IMR-90 (cell line): ENCODE measurements around the gene DOCK9.

Experiments
- BHLHE40 ChIP-seq: fragments of 150-350 bp; IDR thresholded peaks from 2 replicates; pipeline ENCODE4 v1.6.1; 2016; ENCODE audit warnings: mild to moderate bottlenecking, low read depth, low read length
- CEBPB ChIP-seq: IDR thresholded peaks from 2 replicates; pipeline ENCODE4 v1.6.1; 2012; ENCODE audit warnings: low read depth, low read length, improper control_type of control experiment
- CHD1 ChIP-seq: IDR thresholded peaks from 2 replicates; pipeline ENCODE4 v1.6.1; 2012; ENCODE audit warnings: low read depth, low read length, improper control_type of control experiment
- MAFK ChIP-seq: IDR thresholded peaks from 2 replicates; pipeline ENCODE4 v1.6.1; 2012; ENCODE audit warnings: low read depth, low read length, improper control_type of control experiment
- MAZ ChIP-seq: IDR thresholded peaks from 2 replicates; pipeline ENCODE4 v1.6.1; 2012; ENCODE audit warnings: low read depth, mild to moderate bottlenecking, low read length, improper control_type of control experiment, moderate library complexity, borderline replicate concordance
- MXI1 ChIP-seq: IDR thresholded peaks from 2 replicates; pipeline ENCODE4 v1.6.1; 2012; ENCODE audit warnings: low read depth, mild to moderate bottlenecking, low read length, moderate library complexity, borderline replicate concordance
- POLR2A ChIP-seq: IDR thresholded peaks from 2 replicates; pipeline ENCODE4 v1.6.1; 2012; ENCODE audit warnings: mild to moderate bottlenecking, low read depth, low read length
- RAD21 ChIP-seq: IDR thresholded peaks from 2 replicates; pipeline ENCODE4 v1.6.1; 2012; ENCODE audit warnings: low read length, improper control_type of control experiment
- RCOR1 ChIP-seq: IDR thresholded peaks from 2 replicates; pipeline ENCODE4 v1.6.1; 2012; ENCODE audit warnings: mild to moderate bottlenecking, low read length, improper control_type of control experiment; ENCODE audit not compliant: insufficient replicate concordance
- RFX5 ChIP-seq: IDR thresholded peaks from 2 replicates; pipeline ENCODE4 v1.8.0; 2012; ENCODE audit warnings: low read depth, mild to moderate bottlenecking, low read length, moderate library complexity
- TF ChIP-seq, protein P1 (sequence below): conservative IDR thresholded peaks from 2 replicates; pipeline ENCODE4 v1.5.1; 2012; ENCODE audit warnings: mild to moderate bottlenecking, low read depth, low read length, improper control_type of control experiment
- TF ChIP-seq, protein P2 (sequence below): fragments of 150-350 bp; IDR thresholded peaks from 2 replicates; pipeline ENCODE4 v1.6.1; 2017; ENCODE audit warnings: mild to moderate bottlenecking, antibody characterized with exemption, low read length, low read depth
- TF ChIP-seq, protein P3 (sequence below): fragments of 150-350 bp; IDR thresholded peaks from 2 replicates; pipeline ENCODE4 v1.6.1; 2016; ENCODE audit warnings: low read depth, mild to moderate bottlenecking, low read length, moderate library complexity, borderline replicate concordance

DNA sequence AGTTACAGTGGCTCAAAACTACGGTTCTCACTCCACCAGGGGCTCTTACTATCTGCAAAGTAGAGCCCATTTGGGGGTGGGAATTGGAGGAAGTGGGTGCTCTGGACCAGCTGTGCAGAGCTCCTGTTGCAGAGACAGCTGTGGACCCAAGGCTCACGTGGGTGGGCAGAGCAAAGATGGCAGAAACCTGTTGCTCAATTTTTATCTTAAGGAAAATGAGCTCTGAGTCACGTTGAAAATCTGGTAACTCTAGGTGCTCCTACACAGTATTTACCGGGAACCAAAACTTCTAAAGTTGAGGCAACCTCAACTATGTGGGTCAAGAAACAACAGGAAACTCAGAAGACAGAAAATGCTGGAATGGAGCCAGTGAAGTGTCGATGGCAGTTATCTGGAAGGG lies 195.2 kb downstream of the DOCK9 start:
- TF ChIP-seq, protein P1, sequence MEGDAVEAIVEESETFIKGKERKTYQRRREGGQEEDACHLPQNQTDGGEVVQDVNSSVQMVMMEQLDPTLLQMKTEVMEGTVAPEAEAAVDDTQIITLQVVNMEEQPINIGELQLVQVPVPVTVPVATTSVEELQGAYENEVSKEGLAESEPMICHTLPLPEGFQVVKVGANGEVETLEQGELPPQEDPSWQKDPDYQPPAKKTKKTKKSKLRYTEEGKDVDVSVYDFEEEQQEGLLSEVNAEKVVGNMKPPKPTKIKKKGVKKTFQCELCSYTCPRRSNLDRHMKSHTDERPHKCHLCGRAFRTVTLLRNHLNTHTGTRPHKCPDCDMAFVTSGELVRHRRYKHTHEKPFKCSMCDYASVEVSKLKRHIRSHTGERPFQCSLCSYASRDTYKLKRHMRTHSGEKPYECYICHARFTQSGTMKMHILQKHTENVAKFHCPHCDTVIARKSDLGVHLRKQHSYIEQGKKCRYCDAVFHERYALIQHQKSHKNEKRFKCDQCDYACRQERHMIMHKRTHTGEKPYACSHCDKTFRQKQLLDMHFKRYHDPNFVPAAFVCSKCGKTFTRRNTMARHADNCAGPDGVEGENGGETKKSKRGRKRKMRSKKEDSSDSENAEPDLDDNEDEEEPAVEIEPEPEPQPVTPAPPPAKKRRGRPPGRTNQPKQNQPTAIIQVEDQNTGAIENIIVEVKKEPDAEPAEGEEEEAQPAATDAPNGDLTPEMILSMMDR, result no peak
- TF ChIP-seq POLR2A (no peak), MAFK (no peak), RFX5 (no peak), RAD21 (no peak), RCOR1 (no peak), CHD1 (no peak), MAZ (no peak), MXI1 (no peak), CEBPB (peak; percentile 18; the same call in 1 of the 2 replicates), BHLHE40 (no peak)
- TF ChIP-seq, protein P2, sequence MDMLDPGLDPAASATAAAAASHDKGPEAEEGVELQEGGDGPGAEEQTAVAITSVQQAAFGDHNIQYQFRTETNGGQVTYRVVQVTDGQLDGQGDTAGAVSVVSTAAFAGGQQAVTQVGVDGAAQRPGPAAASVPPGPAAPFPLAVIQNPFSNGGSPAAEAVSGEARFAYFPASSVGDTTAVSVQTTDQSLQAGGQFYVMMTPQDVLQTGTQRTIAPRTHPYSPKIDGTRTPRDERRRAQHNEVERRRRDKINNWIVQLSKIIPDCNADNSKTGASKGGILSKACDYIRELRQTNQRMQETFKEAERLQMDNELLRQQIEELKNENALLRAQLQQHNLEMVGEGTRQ, result no peak
- TF ChIP-seq, protein P3, sequence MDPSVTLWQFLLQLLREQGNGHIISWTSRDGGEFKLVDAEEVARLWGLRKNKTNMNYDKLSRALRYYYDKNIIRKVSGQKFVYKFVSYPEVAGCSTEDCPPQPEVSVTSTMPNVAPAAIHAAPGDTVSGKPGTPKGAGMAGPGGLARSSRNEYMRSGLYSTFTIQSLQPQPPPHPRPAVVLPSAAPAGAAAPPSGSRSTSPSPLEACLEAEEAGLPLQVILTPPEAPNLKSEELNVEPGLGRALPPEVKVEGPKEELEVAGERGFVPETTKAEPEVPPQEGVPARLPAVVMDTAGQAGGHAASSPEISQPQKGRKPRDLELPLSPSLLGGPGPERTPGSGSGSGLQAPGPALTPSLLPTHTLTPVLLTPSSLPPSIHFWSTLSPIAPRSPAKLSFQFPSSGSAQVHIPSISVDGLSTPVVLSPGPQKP, result no peak
